A549 treated with Mapracorat at 1 μM for 4 hours (cell line): ENCODE results near the gene HOMEZ. TPM values are rescaled to one million over a fixed set of nuclear protein-coding genes. Genes with fewer than 3 reads are reported as not detected.

Source experiments
- total RNA-seq: library from RNA; stranded (reverse); fragments of 200-300 nt; extraction: Qiagen RNA extraction; gene quantifications from 5 replicates; pipeline ENCODE4 v1.2.3, GENCODE V29; 2022

Gene HOMEZ
- total RNA-seq = 6.6 to 10.9 TPM (median 7.9 TPM) in 5 replicates

DNA sequence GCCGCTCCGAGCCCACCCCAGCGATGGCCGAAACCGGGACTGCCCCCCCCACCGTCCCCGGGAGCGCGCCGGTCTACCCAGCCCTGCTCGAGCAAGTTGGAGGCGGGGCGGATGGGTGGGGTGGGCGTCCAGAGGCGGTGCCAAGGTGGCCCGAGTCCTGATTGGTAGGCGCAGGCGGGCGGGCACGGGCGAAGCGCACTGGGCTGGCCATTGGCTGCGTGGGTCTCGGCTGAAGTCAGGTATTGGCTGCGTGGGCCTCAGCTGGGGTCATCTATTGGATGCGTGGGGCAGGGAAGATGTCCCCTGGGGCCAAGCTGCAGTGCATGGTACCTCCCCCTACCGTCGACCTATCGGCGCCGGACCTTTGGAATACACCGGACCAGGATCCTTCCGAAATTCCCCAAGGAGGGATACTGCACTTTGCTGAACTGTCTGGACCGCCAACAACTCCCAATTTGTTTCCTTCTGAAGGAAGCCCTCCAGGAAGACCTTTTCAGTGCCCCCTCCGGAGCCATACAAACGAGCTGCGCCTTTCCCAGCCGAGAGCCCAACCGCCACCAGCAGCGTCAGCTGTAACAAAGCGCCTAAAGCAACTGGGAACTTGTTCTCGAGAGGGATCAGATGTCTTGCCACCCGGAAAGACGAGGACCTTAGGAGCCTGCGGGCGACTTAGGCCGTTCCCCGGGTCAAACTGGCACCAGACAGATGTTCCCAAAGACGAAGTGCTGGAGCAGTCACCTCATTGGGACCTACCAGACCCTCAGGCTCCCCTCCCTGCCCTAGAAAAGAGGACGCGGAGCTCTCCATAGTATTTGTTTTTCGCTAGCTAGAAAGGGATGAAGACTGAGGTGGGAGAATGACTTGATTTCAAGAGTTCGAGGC, at the start of gene HOMEZ:
Gene HOMEZ, minus strand, starts transcription at position 113 of the 882 bp plus-strand sequence. CDS start 180 bp downstream, outside the sequence.

GRCh38 chr14:23320584-23321571, 34.9 kb upstream of the HOMEZ start, which contains the start of gene PABPN1:
PABPN1 (plus strand) TSS chr14:23321457; CDS start chr14:23321470, 13 bp downstream.

GRCh38 chr14:23306412-23307145, 20.6 kb upstream of the HOMEZ start, which contains the start of gene BCL2L2:
BCL2L2 (plus strand) TSS chr14:23306833; CDS start chr14:23307768, 935 bp downstream.

GRCh38 chr14:23302290-23303225, 16.6 kb upstream of the HOMEZ start, which contains the start of gene PPP1R3E:
PPP1R3E (minus strand) TSS chr14:23302859; CDS start chr14:23302576, 283 bp downstream.

GRCh38 chr14:23237772-23238594, 47.9 kb downstream of the HOMEZ start, which contains the start of gene RNF212B:
RNF212B (plus strand) TSS chr14:23237936; CDS start chr14:23240346, 2,410 bp downstream.

Other genes with a start within 250 kb of the HOMEZ start
- not detected in 5 replicates for gene PSMB11, start 243.9 kb downstream of the HOMEZ start, total RNA-seq
- gene CDH24, start 228.6 kb downstream of the HOMEZ start, total RNA-seq = 2.8 to 5.2 TPM (median 4.7 TPM) in 5 replicates
- gene ACIN1, start 191.0 kb downstream of the HOMEZ start, total RNA-seq = 89.4 to 101 TPM (median 95.3 TPM) in 5 replicates
- 85.6 to 107 TPM (median 97.5 TPM) in 5 replicates for gene C14orf119, start 190.6 kb downstream of the HOMEZ start, total RNA-seq
- not detected in 5 replicates for gene CIROP, start 181.1 kb downstream of the HOMEZ start, total RNA-seq
- not detected in 5 replicates for gene CEBPE, start 166.9 kb downstream of the HOMEZ start, total RNA-seq
- gene SLC7A8, start 102.5 kb downstream of the HOMEZ start, total RNA-seq = 1.5 to 2.2 TPM (median 1.7 TPM) in 5 replicates
- gene RNF212B, start 48.2 kb downstream of the HOMEZ start, total RNA-seq = not detected in 5 replicates
- gene PPP1R3E, start 16.7 kb upstream of the HOMEZ start, total RNA-seq = 2.8 to 4.6 TPM (median 4.0 TPM) in 5 replicates
- gene BCL2L2, start 20.7 kb upstream of the HOMEZ start, total RNA-seq = 15.9 to 20.7 TPM (median 19.0 TPM) in 5 replicates
- gene PABPN1, start 35.3 kb upstream of the HOMEZ start, total RNA-seq = 142 to 156 TPM (median 145 TPM) in 5 replicates
- gene SLC22A17, start 66.8 kb upstream of the HOMEZ start, total RNA-seq = 5.5 to 9.4 TPM (median 6.6 TPM) in 5 replicates
- not detected in 5 replicates for gene EFS, start 79.0 kb upstream of the HOMEZ start, total RNA-seq
- gene IL25, start 86.7 kb upstream of the HOMEZ start, total RNA-seq = not detected in 5 replicates
- gene CMTM5, start 90.9 kb upstream of the HOMEZ start, total RNA-seq = not detected in 5 replicates
- 0.03 to 0.11 TPM (median 0.06 TPM) in 4 of 5 replicates, not detected in the other for gene MYH6, start 122.1 kb upstream of the HOMEZ start, total RNA-seq
- not detected in 5 replicates for gene MYH7, start 149.5 kb upstream of the HOMEZ start, total RNA-seq
- 56.7 to 74.9 TPM (median 61.2 TPM) in 5 replicates for gene NGDN, start 183.6 kb upstream of the HOMEZ start, total RNA-seq